ENCODE measurements around the gene PKMYT1. TPM values are rescaled to one million over a fixed set of nuclear protein-coding genes. Genes with fewer than 3 reads are reported as not detected.

Gene PKMYT1
- polyA plus RNA-seq, 1 donor (not counting 4 experiments of a cell fraction or from before 2014, with no cell fraction given) = 6.9 TPM

GRCh38 chr16:3017794-3018506 is 37.7 kb upstream of the PKMYT1 start, which contains the start of gene CLDN6:
CLDN6 (minus strand) TSS chr16:3018183; CDS start chr16:3016021, 2,162 bp downstream.
- Histone ChIP-seq H3K27ac (ENCODE audit: control insufficient read depth, insufficient read depth, low read length) (no peak within 1 kb of the TSS), H3K4me2 (ENCODE audit: control insufficient read depth, extremely low read depth, insufficient read depth, low read depth, low read length) (peak within 1 kb of the TSS; percentile 45), H3K36me3 (ENCODE audit: control insufficient read depth in 2 of 2, extremely low read depth in 1 of 2, insufficient read depth in 2 of 2, low read length in 2 of 2) (peaks cover 4 to 12% of the 10 kb centered on the region in 2 experiments), H3K79me2 (ENCODE audit: control insufficient read depth, insufficient read depth, low read length) (no peaks in the 10 kb centered on the region), H3K9me3 (ENCODE audit: control insufficient read depth, low read depth, low read length) (no peaks in the 10 kb centered on the region), H3K4me1 (ENCODE audit: control insufficient read depth, extremely low read depth, insufficient read depth, low read length) (peaks cover 19% of the 10 kb centered on the region), H3K9ac (ENCODE audit: control insufficient read depth, extremely low read depth, insufficient read depth, low read length) (no peak within 1 kb of the TSS), H4K20me1 (ENCODE audit: control insufficient read depth, extremely low read depth, insufficient read depth, low read length) (no peaks in the 10 kb centered on the region), H3K27me3 (ENCODE audit: control insufficient read depth, extremely low read depth, insufficient read depth, low read length) (peaks cover 15% of the 10 kb centered on the region), H2AFZ (ENCODE audit: control insufficient read depth, low read length) (no peak within 1 kb of the TSS), H3K9me1 (ENCODE audit: control insufficient read depth, extremely low read depth, insufficient read depth, low read length) (no peaks in the 10 kb centered on the region), H3K4me3 (ENCODE audit: control insufficient read depth in 2 of 3, extremely low read depth in 1 of 3, insufficient read depth in 2 of 3, low read depth in 1 of 3, low read length in 3 of 3) (no peak within 1 kb of the TSS)
- dilution Hi-C loops (cut with MboI; ENCODE audit: extremely low pct_ligation_motif_present, low sequenced_read_pairs) = no loop called here
- TF ChIP-seq, protein P1, sequence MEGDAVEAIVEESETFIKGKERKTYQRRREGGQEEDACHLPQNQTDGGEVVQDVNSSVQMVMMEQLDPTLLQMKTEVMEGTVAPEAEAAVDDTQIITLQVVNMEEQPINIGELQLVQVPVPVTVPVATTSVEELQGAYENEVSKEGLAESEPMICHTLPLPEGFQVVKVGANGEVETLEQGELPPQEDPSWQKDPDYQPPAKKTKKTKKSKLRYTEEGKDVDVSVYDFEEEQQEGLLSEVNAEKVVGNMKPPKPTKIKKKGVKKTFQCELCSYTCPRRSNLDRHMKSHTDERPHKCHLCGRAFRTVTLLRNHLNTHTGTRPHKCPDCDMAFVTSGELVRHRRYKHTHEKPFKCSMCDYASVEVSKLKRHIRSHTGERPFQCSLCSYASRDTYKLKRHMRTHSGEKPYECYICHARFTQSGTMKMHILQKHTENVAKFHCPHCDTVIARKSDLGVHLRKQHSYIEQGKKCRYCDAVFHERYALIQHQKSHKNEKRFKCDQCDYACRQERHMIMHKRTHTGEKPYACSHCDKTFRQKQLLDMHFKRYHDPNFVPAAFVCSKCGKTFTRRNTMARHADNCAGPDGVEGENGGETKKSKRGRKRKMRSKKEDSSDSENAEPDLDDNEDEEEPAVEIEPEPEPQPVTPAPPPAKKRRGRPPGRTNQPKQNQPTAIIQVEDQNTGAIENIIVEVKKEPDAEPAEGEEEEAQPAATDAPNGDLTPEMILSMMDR (optimal IDR thresholded peaks at IDR 0.05 in 1 of 3, IDR thresholded peaks at IDR 0.05 in 1 of 3, conservative IDR thresholded peaks at IDR 0.05 in 1 of 3; ENCODE audit: extremely low read depth in 1 of 3, insufficient read depth in 2 of 3, low read length in 3 of 3) = peak; percentile 19 to 48 (median 23)
- TF ChIP-seq EZH2 (IDR thresholded peaks at IDR 0.05; ENCODE audit: low read length) = no peak
- FAIRE-seq (no peak), DNase-seq (ENCODE audit: low read depth, low spot score) (no peak)

DNA sequence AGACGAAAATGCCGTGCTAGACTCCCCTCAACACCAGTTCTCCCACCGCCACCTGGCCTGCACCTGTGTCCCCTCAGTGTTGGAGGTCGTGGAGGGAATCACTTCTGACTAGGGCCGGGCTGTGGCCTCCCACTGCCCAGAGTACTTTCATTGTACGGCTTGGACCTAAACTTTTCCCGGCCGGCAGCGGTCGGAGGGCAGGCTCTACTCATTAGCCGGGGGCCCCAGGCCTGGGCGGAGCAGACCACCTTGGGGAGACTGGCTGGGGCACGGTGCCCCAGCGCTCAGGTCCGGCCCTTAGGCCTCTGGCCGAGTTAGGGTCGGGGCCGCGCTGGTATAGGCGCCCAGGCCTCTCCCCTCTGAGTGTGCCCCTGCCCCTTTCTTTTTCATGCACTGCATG is 37.1 kb upstream of the PKMYT1 start:
- Histone ChIP-seq H3K36me3 (ENCODE audit: control insufficient read depth in 2 of 2, extremely low read depth in 1 of 2, insufficient read depth in 2 of 2, low read length in 2 of 2) (peaks cover 4 to 6% of the 10 kb centered on the region in 2 experiments), H3K9me1 (ENCODE audit: control insufficient read depth, extremely low read depth, insufficient read depth, low read length) (no peaks in the 10 kb centered on the region), H3K27ac (ENCODE audit: control insufficient read depth, insufficient read depth, low read length) (no peak overlapping the region), H3K4me1 (ENCODE audit: control insufficient read depth, extremely low read depth, insufficient read depth, low read length) (peaks cover 15% of the 10 kb centered on the region), H2AFZ (ENCODE audit: control insufficient read depth, low read length) (no peak overlapping the region), H3K27me3 (ENCODE audit: control insufficient read depth, extremely low read depth, insufficient read depth, low read length) (peaks cover 21% of the 10 kb centered on the region), H3K9me3 (ENCODE audit: control insufficient read depth, low read depth, low read length) (no peaks in the 10 kb centered on the region), H3K79me2 (ENCODE audit: control insufficient read depth, insufficient read depth, low read length) (no peaks in the 10 kb centered on the region), H3K4me3 (ENCODE audit: control insufficient read depth in 2 of 3, extremely low read depth in 1 of 3, insufficient read depth in 2 of 3, low read depth in 1 of 3, low read length in 3 of 3) (no peak overlapping the region), H4K20me1 (ENCODE audit: control insufficient read depth, extremely low read depth, insufficient read depth, low read length) (no peaks in the 10 kb centered on the region), H3K9ac (ENCODE audit: control insufficient read depth, extremely low read depth, insufficient read depth, low read length) (no peak overlapping the region), H3K4me2 (ENCODE audit: control insufficient read depth, extremely low read depth, insufficient read depth, low read depth, low read length) (no peak overlapping the region)
- TF ChIP-seq, protein P1 (optimal IDR thresholded peaks at IDR 0.05 in 1 of 3, IDR thresholded peaks at IDR 0.05 in 1 of 3, conservative IDR thresholded peaks at IDR 0.05 in 1 of 3; ENCODE audit: extremely low read depth in 1 of 3, insufficient read depth in 2 of 3, low read length in 3 of 3) = no peak
- no peak for TF ChIP-seq EZH2 (IDR thresholded peaks at IDR 0.05; ENCODE audit: low read length)
- no peak for FAIRE-seq
- dilution Hi-C loops (cut with MboI; ENCODE audit: extremely low pct_ligation_motif_present, low sequenced_read_pairs) = no loop called here
- DNase-seq (ENCODE audit: low read depth, low spot score) = no peak
